ENCODE results near the gene OR2K2. TPM values are rescaled to one million over a fixed set of nuclear protein-coding genes. Genes with fewer than 3 reads are reported as not detected.

Gene OR2K2
- total RNA-seq, 1 donor from 2014 or later = not detected

GRCh38 chr9:111362526-111362925 lies 32.5 kb upstream of the OR2K2 start:
- TF ChIP-seq CTCF (IDR thresholded peaks at IDR 0.05) = no peak
- intact Hi-C loops (cut with DNase I) = loop anchor here (10.0 kb wide), 1 partner anchor 72 kb away; no protein-coding TSS in a partner anchor
- H3K27me3 ChIP-seq (ENCODE audit: low read depth) = no peaks in the 10 kb centered on the region
- H3K36me3 ChIP-seq = peaks cover 68% of the 10 kb centered on the region
- no peak overlapping the region for H3K27ac ChIP-seq
- H3K4me1 ChIP-seq = no peaks in the 10 kb centered on the region
- H3K9me3 ChIP-seq = no peaks in the 10 kb centered on the region
- H3K4me3 ChIP-seq = no peak overlapping the region
- DNase-seq (no peak), ATAC-seq (no peak)

GRCh38 chr9:111360881-111361280 lies 30.9 kb upstream of the OR2K2 start:
- Histone ChIP-seq H3K9me3 (no peaks in the 10 kb centered on the region), H3K27ac (no peak overlapping the region), H3K4me3 (no peak overlapping the region), H3K4me1 (no peaks in the 10 kb centered on the region), H3K27me3 (ENCODE audit: low read depth) (no peaks in the 10 kb centered on the region), H3K36me3 (peaks cover 53% of the 10 kb centered on the region)
- intact Hi-C loops (cut with DNase I) = loop anchor here (10.0 kb wide), 1 partner anchor 74 kb away; no protein-coding TSS in a partner anchor
- no peak for TF ChIP-seq CTCF (IDR thresholded peaks at IDR 0.05)
- DNase-seq (no peak), ATAC-seq (no peak)

- H3K27me3 ChIP-seq (ENCODE audit: low read depth) = no peaks in the 10 kb centered on the region
- no peak overlapping the region for H3K4me3 ChIP-seq
- H3K36me3 ChIP-seq = peaks cover 11% of the 10 kb centered on the region
- no peaks in the 10 kb centered on the region for H3K4me1 ChIP-seq
- no peak for DNase-seq
- H3K27ac ChIP-seq = no peak overlapping the region
- intact Hi-C loops (cut with DNase I) = no loop called here
- no peaks in the 10 kb centered on the region for H3K9me3 ChIP-seq
- peak in 1 of 2 donors; percentile 39 for ATAC-seq
- TF ChIP-seq CTCF (IDR thresholded peaks at IDR 0.05) = no peak
These were observed 26.6 kb upstream of the OR2K2 start for GRCh38 chr9:111356481-111357244.

GRCh38 chr9:111352545-111352944 lies 22.5 kb upstream of the OR2K2 start:
- ATAC-seq = no peak
- intact Hi-C loops (cut with DNase I) = no loop called here
- TF ChIP-seq CTCF (IDR thresholded peaks at IDR 0.05) = no peak
- Histone ChIP-seq H3K27ac (no peak overlapping the region), H3K36me3 (no peaks in the 10 kb centered on the region), H3K9me3 (no peaks in the 10 kb centered on the region), H3K4me1 (peaks cover 4% of the 10 kb centered on the region), H3K27me3 (ENCODE audit: low read depth) (no peaks in the 10 kb centered on the region), H3K4me3 (no peak overlapping the region)
- no peak for DNase-seq

- Histone ChIP-seq H3K9me3 (no peaks in the 10 kb centered on the region), H3K36me3 (no peaks in the 10 kb centered on the region), H3K4me1 (peaks cover 4% of the 10 kb centered on the region), H3K27ac (no peak overlapping the region), H3K27me3 (ENCODE audit: low read depth) (no peaks in the 10 kb centered on the region), H3K4me3 (no peak overlapping the region)
- no peak for TF ChIP-seq CTCF (IDR thresholded peaks at IDR 0.05)
- DNase-seq (no peak), ATAC-seq (no peak)
- intact Hi-C loops (cut with DNase I) = no loop called here
These were observed 20.5 kb upstream of the OR2K2 start for GRCh38 chr9:111350556-111350955.

All from lower lobe of right lung (tissue), 2 donors.